Hematopoietic multipotent progenitor cell treated with erythropoietin and hydrocortisone succinate and interleukin-3 and kit ligand, for 17 days (in vitro differentiated cells): ENCODE measurements around the gene HSFX3.
"Not testable (repeated sequence)": the region's sequence is repeated elsewhere in the genome, so short reads cannot be mapped to it uniquely, and the experiment has no call there.

Experiments used
- DNase-seq: peaks from one replicate; pipeline ENCODE4 v3.0.0-alpha.2; 2015; ENCODE audit warnings: low spot score

Gene HSFX3, protein sequence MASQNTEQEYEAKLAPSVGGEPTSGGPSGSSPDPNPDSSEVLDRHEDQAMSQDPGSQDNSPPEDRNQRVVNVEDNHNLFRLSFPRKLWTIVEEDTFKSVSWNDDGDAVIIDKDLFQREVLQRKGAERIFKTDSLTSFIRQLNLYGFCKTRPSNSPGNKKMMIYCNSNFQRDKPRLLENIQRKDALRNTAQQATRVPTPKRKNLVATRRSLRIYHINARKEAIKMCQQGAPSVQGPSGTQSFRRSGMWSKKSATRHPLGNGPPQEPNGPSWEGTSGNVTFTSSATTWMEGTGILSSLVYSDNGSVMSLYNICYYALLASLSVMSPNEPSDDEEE

DNA sequence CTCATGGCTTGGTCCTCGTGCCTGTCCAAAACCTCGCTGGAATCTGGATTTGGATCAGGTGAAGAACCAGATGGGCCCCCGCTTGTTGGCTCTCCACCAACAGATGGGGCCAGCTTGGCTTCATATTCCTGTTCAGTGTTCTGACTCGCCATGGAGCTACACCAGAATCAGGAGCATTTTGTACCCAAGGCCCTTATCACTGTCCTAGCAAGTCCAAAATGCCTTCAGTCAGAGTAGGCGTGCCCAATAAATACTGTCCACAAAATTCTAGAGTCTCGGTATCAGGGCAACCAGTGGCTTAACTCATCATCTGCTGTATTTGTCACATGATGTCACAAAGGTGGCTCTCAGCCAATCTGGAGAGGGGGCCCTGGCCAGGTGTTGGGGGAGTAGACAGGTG lies at the start of gene HSFX3:
TSS of gene HSFX3 (minus strand) at position 224 of the 400 bp plus-strand sequence. CDS start at position 152, 72 bp downstream.
- not testable (repeated sequence) for DNase-seq

DNA sequence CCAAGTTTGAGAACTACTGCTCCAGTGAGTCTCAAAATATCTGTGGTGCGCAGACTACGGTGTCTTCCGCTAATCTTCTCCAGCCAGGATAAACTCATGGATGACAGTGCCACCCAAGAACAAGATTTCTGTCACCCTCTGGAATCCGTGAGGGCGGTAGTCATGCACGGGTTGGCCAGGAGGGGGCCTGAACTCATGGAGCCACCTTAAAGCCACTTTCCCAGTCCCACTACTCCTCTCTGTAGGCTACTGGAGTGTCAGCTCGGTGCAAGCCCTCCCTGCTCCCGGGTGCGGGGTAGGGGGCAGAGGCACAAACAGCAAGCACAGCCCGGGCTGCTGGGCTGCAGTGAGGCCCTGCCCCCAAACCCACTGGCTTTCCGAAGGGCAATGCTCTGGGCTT lies 48.9 kb upstream of the HSFX3 start:
- DNase-seq: not testable (repeated sequence)

DNA sequence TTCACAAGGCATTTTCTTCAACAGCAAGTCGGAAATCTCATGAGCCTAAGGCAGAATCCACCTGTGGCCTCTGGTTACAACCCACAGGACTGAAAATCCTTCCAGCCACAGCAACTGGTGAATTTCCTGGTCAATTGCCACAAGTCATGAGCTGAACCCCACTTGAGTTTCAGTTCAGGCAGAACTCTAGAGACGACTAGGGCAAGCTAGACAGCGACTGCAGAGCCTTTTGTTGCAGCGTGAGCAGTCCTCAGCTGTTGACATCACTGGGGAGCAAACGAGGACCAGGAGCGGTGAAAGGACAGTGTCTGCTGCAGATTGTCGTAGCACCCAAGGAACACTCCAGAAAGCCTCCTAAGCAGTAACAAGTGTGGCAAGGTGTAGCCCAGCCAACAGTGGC lies 46.2 kb upstream of the HSFX3 start:
- not testable (repeated sequence) for DNase-seq

DNA sequence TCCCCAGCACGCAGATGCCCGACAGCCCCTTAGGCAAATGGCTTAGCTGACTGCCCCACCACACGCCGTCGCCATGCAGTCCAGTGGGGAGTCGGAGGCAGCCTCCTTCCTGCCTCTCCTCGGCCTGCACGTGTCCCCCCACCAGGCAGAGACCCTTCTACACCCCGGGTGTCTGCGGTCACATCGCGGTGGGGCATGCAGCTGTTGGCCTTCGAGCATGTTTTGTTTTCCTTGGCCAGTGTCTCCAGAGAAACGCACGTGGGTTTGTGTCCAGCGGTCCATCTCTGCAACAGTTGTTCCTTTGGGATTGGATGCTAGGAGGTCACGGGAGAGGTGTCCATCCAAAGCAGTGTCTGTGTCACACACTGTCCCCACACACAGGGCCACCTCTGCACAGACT lies 45.5 kb upstream of the HSFX3 start, which contains the start of gene HSFX2:
TSS of gene HSFX2 (minus strand) at position 101 of the 400 bp plus-strand sequence. CDS start 614 bp downstream, outside the sequence.
- DNase-seq: not testable (repeated sequence)

DNA sequence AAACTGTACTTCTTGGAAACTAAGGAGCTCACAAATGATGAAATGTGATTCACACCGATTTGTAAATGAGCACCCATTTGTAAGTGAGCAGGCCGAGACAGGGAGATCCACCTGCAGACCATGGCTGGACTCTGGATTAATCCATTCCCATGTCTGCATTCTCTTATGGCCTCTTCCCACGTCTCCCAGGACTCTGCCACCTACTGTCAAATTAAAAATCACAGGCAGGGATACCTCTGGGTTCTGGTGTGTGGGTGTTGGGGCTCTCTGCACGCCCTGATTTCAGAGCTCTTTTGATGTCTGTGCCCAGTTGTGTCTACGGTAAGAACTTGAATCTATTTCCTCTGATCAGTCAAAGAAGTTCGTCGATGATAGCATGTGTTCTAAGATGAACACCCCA lies 41.3 kb upstream of the HSFX3 start:
- DNase-seq: not testable (repeated sequence)

DNA sequence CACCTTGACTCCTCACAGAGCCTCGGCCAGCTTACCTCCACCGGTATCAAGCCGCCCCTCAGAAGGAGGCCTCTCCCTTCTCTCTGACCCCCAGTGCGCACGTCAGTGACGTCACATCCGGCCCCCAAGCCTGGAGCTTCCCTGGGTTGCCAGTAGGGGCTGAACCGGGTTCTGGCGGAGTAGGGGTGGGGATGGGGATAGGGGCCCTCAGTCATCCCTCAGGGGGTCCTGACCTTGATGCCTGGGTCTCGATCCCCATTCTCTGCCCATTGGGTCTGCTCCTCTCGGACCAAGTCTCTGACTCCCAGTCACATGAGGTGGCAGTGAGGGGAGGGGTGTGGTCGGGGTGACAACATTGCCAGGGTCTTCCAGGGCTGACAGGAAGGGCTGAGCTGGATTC lies 37.6 kb upstream of the HSFX3 start, which contains the start of gene MAGEA9B:
TSS of gene MAGEA9B (minus strand) at position 101 of the 400 bp plus-strand sequence. CDS start 4,280 bp downstream, outside the sequence.
- not testable (repeated sequence) for DNase-seq

DNA sequence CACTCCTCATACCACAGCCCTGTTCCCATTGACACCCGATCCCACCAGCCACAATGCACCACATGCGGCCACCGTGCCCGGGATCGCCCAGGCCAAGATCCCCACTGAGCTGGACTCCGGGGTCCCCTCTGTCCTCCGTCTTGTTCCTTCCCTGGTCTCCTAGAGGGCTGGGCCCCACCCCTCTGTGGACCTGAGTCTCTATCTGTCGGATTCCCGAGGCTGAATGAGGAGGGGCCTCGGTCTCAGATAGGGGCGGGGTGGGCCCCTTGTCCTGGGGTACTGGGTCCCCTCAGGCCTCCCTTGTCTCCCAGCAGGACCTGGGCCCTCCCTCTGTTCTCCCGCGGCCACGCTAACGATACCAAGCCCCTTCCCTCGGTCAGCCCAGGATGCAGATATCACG lies 35.9 kb upstream of the HSFX3 start:
- not testable (repeated sequence) for DNase-seq

DNA sequence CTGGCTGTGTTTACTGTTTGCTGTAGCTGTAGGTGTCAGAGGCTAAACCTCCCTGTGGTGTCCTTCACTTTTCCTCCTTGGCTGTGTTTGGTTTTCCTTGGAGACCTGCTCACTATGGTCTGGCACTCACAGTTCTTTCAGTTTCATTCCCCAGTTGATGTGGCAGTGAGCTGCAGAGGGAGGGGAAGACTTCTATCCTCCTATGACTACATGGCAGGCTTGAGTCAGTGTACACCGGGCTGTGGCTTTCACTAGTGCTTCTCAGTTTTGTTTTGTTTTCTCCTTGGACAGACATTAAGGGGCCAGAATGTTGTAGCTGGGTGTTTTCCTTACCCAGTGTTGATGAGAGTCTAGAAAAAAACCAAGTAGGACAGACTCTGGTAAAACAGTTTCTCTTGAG lies 23.7 kb upstream of the HSFX3 start:
- DNase-seq: not testable (repeated sequence)

DNA sequence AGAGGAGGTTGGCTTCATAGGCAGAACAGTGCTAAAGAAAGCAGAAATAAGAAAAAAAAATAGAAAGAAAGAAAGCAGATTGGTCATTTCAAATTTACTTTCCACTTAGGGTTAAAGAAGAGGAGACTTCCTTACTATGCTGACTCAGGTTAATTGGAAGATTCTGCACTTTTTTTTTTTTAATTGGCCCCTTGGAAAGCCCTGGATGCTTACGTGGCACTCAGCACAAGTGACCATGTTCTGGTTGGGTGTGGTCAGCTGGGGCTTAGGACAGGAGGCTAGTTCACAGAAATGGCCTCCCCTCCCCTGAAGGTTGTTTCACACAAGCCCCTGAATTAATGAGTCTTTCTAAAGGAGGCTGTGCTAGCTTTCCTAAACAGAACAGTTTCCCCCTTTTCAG lies 23.0 kb upstream of the HSFX3 start:
- no peak for DNase-seq

DNA sequence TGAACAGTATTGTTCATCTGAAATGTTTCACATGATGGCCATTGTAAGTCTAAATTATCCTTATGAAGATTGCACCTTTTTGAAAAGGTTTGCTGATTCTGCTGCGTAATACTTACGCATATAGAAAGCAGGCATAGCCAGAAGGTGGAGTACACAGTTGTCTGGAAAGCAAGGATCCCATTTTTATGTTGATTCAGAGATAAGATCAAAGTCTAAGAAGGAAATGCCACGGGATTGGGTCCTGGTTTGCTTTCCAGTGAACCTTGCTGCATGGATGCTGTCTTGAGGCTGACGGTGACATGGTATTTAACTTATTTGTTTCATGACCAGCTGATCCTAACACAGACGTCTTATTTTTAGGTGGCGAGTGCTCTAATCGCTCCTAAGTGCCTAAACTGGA lies 22.0 kb upstream of the HSFX3 start:
- DNase-seq: no peak

DNA sequence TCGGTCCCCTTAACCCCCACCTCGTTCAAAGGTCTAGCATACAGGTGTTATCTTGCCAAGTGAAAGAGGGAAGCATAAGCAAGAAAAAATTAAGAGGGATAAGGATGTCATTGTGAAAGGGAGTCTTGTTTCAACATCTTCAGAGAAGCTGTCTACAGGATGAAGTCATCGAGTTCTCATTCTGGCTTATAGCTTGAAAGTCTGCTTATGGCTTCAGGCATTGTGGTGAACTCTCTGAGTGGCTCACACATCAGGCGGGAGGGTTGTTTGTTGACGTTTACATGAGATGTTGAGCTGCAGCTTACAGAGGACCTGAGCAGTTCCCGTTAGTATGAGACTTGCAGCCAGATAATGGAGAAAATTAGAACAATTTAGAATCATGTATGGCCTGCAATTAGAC lies 20.9 kb upstream of the HSFX3 start:
- no peak for DNase-seq

DNA sequence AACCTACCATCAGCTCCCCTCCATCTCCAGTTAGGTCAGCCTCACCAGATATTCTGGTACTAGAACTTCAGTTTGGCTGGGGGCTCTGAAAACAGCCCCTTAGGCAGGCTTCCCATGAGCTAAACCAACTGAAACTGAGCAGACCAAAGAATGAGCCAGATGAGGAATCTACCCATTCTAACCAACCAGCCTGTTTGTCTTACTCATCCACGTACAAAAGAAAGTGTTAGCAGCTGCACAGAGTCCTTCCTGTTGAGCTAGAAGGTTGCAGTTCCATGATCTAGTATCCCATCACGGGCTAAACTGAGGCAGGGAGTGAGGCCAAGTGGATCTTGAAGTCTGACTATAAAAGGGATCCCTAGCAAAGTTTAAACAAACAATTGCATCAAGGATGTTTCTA lies 20.0 kb upstream of the HSFX3 start:
- no peak for DNase-seq

DNA sequence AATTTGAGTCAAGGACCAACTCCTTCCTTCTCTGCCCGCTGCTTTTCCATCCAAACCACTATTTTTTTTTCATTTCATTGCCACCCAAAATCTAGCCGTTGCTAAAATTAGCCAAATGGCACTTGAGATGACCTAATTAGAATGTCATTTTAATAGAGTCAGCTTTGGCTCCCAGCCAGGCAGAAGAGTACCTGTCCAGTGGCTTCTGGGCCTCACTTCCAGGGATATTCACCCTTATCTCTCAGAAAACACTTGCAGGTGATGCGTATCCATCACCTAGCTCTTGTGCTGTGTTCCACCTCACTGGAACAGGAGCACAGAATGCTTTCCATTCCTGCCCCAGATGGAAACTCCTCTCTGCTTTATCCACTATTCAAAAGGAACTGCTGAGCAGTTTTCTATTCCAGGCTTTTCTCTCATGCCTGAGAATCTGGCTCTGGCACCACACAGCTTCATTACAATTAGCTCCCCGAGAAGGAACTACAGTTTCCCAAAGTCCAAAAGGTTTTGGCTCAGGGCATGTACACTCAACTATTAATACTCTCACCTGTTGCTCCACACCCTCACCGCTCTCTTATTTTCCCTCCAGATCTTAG lies 19.1 kb upstream of the HSFX3 start:
- no peak for DNase-seq

DNA sequence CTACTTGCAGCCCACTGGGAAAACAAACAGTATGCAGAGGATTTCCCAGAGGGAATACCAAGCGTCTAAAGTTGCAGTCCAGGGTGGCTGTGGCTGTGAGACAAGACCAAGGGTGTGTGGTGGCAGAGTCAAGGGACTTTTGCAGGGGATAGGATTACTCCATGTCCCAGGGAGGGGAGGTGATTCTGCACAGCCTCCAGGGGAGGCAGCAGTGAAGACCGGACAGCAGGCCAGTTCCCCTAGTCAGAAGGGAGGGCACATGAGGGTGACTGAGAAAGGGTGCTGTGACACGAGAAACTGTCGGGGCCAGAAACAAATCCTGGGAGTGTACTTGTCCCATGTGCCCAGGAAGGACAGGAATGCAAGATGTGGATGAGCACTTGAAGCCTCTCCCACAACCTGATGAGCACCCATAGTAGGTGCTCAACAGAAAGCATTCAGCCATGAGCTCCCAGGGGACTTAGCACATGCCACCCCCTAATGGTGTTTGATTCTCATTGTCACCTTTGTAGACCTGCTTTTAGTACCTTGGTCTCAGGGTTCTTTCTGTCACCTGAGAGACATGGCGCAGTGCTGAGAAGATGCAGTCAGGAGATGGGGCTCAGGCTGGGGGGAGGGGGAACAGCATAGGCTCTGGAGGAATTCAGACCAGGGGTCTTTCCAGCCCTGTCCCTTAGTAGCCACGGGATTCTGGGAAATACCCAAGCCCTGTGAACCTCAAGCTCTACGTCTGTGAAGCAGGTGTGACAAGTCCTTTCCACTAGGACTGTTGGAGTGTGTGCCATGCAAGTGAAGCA lies 18.1 kb upstream of the HSFX3 start:
- DNase-seq: no peak

DNA sequence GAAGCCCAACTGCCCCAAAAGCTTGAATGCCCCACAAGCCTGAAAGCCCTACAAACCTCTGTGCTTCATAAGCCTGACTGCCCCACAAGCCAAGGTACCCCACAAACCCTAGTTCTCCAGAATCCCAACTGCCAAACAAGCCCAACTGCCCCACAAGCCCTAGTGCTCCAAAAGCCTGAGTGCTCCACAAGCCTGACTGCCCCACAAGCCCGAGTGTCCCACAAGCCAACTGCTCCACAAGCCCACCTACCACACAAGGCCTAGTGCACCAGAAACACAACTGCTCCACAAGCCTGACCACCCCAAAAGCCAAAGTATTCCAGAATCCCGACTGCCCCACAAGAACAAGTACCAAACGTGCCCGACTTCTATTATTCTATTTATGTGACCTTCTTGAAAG lies 13.6 kb upstream of the HSFX3 start:
- no peak for DNase-seq

DNA sequence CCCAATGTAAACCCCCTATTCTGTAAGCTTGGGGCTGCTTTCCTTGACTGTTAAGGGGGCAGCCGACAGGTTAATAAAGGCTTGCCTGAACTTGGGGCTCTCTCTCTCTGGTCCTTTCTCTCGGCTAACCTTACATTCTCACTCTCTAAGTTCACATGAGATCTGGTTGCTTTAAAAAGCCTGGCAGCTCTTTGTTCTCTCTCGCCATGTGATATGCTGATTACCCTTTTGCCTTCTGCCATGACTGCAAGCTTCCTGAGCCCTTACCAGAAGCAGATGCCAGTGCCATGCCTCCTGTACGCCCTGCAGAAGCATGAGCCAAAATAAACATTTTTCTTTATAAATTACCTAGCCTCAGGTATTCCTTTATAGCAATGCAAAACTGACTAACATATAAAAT lies 5.5 kb upstream of the HSFX3 start:
- not testable (repeated sequence) for DNase-seq

DNA sequence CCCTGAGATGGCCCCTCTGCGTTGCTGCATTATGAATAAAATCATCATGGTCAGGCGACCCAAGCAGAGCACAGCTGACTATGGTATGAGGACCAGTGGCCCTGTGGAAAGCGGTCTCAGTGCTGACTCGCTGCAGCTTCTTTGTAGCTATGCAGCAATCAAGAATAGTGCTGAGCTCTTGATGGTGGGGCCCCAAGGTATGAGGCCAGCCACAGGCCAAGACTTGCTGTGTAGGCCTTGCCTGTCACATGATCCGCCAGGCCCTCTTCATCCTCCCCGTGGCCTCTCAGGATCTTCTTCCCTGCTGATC lies 2.2 kb upstream of the HSFX3 start:
- not testable (repeated sequence) for DNase-seq

DNA sequence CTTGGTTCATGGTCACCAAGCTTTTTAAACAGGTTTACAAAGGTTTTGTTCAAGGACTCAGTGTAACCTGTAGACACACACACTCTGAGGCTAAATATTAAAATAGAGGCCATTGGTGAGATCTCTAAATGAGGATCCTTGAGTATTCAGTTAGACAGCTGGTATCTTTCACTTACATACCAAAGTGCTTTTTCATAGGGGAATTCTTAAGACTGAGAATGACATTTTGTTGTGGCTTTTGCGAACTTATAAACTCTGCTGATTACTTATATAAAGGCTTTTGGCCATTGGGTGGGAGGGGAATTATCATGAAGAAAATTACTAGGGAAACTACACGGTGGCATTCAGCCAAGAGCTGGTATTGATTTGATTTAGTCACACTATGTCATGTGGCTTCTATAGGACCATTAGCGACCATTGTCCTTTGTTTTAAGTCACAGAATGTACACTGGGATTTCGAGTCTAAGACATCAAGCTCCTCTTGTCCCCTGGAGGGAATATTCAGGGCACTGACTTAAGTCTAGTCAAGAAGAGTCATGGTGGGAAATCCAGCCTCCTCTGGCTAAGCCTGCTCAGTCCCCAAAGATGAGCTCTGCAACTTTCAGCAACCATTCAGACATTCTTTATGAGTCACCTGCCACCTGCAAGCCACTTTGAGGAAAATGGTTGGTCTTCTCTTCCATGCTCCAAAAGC lies 1.7 kb upstream of the HSFX3 start:
- DNase-seq: not testable (repeated sequence)

DNA sequence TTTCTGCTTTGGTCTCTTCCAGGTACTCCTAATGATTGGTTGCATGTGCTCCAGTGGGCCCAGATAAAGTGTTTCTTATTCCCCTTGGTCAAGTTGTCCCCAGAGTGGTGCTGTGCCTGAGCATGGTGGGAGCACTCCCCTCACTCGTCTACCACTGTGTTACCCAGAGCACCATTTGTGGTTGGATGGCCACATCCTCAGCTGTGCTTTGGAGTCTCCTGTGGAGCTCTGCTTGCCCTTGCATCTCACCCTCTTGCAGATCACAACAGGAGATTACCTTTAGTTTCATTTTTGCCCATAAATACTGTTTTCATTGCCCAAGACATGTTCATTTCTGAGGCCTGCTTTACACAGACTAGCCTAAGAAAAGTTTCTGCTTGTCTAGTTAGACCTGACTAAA lies 730 bp upstream of the HSFX3 start:
- not testable (repeated sequence) for DNase-seq

DNA sequence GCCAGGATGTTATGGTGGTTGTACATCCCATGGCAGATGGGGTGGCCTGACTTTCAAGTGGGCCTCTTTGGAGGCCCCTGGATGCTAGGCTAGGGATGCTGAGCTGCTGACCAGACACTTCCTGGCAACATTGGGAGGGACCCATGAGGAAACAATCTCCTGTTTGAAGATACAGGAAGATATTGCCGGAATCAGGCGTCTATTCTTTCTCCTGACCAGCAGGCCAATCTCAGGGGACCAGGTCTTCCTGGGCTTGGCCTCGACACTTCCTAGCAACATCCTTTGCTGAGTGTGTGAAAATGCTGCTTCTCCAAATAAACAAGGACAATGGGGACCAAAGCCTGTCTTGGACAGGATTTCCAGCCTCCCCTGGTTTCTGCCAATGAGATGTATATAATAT lies 1.9 kb downstream of the HSFX3 start:
- DNase-seq: not testable (repeated sequence)

DNA sequence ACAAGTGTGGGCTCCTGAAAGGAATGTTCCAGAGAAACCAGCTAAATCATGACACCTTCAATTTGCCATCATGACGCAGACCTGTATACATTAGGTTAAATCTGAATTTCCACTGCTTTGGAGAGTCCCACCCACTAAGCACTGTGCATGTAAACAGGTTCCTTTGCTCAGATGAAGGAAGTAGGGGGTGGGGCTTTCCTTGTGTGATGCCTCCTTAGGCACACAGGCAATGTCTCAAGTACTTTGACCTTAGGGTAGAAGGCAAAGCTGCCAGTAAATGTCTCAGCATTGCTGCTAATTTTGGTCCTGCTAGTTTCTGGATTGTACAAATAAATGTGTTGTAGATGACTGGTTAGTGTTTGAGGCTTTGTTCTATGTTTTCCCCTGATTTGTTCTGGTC lies 2.8 kb downstream of the HSFX3 start:
- not testable (repeated sequence) for DNase-seq
